RWPE1 (cell line): ENCODE measurements around the gene MEGF11.

Experiments
- CTCF ChIA-PET: fragments of 350-600 bp; sonication (Branson Sonifier 250); formaldehyde crosslinking; extraction: SDS; loops from one replicate; lab custom pipeline; 2021; lab: Yijun Ruan, JAX
- POLR2A ChIA-PET: fragments of 400-600 bp; formaldehyde crosslinking; extraction: SDS; loops from one replicate; lab custom pipeline; 2020; ENCODE audit warnings: antibody characterized with exemption; ENCODE audit not compliant: low non-redundant PET; lab: Yijun Ruan, JAX
- DNase-seq: peaks from one replicate; pipeline ENCODE4 v3.0.0; 2012; ENCODE audit warnings: low spot score
- H3K27ac ChIP-seq: fragments of 450-650 bp; 2 replicates; pipeline ENCODE4 v1.5.1; 2017
- TF ChIP-seq, protein P1 (sequence below): fragments of 450-650 bp; conservative IDR thresholded peaks from 2 replicates; pipeline ENCODE4 v1.5.1; 2017; ENCODE audit warnings: low read depth, mild to moderate bottlenecking

MEGF11 gene

DNA sequence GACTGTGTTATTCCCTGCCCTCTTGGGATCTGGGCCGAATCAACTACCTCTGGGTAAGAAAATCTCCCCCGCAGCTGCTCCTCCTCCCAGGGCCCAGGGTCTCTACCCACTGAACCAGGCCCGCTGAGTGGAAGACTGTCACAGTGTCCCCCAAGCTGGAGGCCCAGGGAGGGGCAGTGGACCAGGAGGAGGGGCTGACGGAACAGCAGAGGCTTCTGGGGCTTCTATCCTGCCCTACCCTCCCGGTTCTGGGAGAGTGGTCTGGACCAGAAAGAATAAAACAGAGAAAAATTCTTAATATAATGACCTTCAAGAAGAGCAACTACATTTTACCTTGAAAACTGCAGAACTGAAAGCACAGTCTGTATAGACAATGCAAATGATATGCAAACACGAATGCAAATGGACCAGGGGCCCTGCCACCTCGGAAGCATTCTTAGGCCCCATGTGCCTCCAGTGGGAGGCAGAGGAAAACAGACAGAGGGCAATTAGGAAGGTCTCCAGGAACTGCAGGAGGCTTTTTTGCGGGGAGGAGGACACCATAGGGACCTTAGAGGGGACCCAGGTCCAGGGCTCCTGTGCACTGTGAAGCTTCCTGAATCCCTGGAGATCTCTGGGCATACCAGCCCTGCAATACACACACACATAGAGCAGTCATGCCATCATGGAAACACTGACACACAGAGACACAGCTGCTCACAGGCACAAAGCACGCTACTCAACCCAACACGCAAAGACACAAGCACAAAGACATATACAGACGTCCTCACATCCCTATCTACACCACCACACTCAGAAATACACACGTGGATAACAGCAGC, 12.3 kb downstream of the MEGF11 start:
- no peak for DNase-seq
- CTCF ChIA-PET, result interaction anchor here (1.3 kb wide), 1 partner anchor 10 kb away, joined by 3 read pairs; no protein-coding TSS in a partner anchor
- no peak overlapping the region for H3K27ac ChIP-seq
- POLR2A ChIA-PET, result no interaction called here
- TF ChIP-seq, protein P1, sequence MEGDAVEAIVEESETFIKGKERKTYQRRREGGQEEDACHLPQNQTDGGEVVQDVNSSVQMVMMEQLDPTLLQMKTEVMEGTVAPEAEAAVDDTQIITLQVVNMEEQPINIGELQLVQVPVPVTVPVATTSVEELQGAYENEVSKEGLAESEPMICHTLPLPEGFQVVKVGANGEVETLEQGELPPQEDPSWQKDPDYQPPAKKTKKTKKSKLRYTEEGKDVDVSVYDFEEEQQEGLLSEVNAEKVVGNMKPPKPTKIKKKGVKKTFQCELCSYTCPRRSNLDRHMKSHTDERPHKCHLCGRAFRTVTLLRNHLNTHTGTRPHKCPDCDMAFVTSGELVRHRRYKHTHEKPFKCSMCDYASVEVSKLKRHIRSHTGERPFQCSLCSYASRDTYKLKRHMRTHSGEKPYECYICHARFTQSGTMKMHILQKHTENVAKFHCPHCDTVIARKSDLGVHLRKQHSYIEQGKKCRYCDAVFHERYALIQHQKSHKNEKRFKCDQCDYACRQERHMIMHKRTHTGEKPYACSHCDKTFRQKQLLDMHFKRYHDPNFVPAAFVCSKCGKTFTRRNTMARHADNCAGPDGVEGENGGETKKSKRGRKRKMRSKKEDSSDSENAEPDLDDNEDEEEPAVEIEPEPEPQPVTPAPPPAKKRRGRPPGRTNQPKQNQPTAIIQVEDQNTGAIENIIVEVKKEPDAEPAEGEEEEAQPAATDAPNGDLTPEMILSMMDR, result no peak

DNA sequence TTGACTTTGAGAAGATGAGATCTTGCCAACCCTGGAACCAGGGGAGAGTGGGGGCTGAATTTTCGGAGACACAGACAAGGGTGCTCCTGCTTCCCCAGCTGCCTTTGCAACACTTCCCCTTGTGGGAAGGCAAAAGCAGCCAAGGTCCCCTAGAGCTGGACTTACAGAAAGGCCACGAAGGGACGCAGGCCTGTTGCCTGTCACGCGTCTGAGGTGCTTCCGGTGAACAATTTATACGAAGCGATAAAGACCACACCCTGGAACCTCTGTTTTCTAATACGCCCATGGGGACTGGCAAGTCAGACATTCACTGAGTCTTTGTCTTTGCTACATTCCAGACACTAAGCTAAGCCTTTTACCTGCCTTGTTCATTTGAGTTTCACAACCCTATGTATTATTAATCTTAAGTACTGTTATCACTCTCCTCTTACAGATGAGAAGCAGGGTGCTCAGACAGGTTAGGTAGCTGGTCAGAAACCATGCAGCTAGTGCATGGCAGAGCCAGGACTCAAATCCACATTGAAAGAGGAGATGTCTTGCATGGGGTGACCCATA, 13.2 kb downstream of the MEGF11 start:
- TF ChIP-seq, protein P1, result no peak
- H3K27ac ChIP-seq, result no peak overlapping the region
- DNase-seq, result no peak
- CTCF ChIA-PET, result interaction anchor here (0.6 to 1.3 kb wide), 4 partner anchors 11 to 76 kb away, joined by 3 to 5 read pairs (median 4); no protein-coding TSS in a partner anchor
- POLR2A ChIA-PET, result no interaction called here

GRCh38 chr15:66239514-66239913, 14.0 kb downstream of the MEGF11 start:
- TF ChIP-seq, protein P1, result no peak
- CTCF ChIA-PET, result interaction anchor here (0.6 kb wide), 1 partner anchor 75 kb away, joined by 3 read pairs; no protein-coding TSS in a partner anchor
- no peak overlapping the region for H3K27ac ChIP-seq
- no peak for DNase-seq
- POLR2A ChIA-PET, result no interaction called here

GRCh38 chr15:66238318-66238717, 15.2 kb downstream of the MEGF11 start:
- DNase-seq, result no peak
- ChIA-PET CTCF (no interaction called here), POLR2A (no interaction called here)
- no peak overlapping the region for H3K27ac ChIP-seq
- TF ChIP-seq, protein P1, result no peak

DNA sequence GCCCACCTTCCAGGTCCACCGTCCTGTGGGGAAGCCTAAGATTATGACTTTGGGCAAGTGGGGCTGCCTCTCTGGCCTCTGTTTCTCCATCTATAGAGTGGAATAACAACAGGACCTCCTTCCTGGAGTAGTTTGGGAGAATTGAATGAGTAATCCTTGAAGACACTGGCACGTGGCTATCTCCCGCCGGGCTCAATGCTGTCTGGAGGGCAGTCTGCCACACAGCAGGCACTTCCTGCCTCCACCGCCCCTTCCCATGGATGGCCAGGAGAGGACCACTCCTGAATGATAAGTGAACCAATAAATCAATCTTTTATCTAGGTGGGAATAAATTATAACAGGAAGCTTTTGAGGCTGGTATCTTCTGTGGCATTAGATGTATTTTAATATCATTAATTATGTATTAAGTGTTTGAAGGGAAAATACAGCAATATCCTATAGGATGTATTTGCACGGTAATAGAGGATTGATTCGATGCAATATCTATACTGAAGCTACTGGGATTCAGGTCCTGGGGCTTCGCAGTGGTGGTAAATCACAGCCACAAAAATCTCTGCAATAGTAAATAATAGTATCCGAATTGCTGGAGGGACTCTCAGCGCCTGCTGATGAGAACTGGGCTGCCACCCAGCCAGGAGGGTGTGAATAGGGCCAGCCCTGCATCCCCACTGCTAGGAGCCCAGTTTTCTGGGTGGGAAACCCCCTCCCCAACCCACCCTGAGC, 15.9 kb downstream of the MEGF11 start:
- CTCF ChIA-PET, result no interaction called here
- DNase-seq, result no peak

More for the DNA sequence above, 15.9 kb downstream of the MEGF11 start:
- POLR2A ChIA-PET, result no interaction called here
- no peak overlapping the region for H3K27ac ChIP-seq
- TF ChIP-seq, protein P1, result no peak
